ENCODE data around the gene ZDHHC24.

DNA sequence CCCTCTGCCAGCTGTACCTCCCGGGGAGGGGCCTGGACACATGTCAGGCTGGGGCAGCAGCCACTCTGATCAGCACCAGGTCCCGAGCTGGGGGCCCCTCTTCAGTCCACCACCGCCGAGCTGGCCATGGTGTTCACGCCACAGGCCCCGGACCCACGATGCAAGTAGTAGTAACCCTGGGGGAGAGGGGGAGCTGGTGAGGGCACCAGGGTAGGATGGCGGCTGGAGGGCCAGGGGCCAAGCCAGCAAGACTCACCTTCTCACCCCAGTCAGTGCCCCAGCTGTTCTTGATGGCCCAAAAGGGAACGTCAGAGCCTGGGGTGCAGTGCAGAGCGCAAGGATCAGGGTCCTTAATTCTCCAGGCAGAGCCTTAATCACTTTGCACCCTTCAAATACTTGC is 18.0 kb upstream of the ZDHHC24 start:
- TF ChIP-seq, protein P1, sequence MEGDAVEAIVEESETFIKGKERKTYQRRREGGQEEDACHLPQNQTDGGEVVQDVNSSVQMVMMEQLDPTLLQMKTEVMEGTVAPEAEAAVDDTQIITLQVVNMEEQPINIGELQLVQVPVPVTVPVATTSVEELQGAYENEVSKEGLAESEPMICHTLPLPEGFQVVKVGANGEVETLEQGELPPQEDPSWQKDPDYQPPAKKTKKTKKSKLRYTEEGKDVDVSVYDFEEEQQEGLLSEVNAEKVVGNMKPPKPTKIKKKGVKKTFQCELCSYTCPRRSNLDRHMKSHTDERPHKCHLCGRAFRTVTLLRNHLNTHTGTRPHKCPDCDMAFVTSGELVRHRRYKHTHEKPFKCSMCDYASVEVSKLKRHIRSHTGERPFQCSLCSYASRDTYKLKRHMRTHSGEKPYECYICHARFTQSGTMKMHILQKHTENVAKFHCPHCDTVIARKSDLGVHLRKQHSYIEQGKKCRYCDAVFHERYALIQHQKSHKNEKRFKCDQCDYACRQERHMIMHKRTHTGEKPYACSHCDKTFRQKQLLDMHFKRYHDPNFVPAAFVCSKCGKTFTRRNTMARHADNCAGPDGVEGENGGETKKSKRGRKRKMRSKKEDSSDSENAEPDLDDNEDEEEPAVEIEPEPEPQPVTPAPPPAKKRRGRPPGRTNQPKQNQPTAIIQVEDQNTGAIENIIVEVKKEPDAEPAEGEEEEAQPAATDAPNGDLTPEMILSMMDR (IDR thresholded peaks at IDR 0.05; ENCODE audit: low read depth, low read length): no peak
- TF ChIP-seq, protein P2, sequence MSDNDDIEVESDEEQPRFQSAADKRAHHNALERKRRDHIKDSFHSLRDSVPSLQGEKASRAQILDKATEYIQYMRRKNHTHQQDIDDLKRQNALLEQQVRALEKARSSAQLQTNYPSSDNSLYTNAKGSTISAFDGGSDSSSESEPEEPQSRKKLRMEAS (IDR thresholded peaks at IDR 0.05; ENCODE audit: low read depth, low read length): no peak
- TF ChIP-seq POLR2A (IDR thresholded peaks at IDR 0.05; ENCODE audit: extremely low read depth, insufficient read length): no peak

All from NB4 (cell line).